ENCODE measurements around the gene PPFIBP2.
"Not testable (repeated sequence)": the region's sequence is repeated elsewhere in the genome, so short reads cannot be mapped to it uniquely, and the experiment has no call there.

The PPFIBP2 gene

GRCh38 chr11:7500251-7500650, 13.5 kb upstream of the PPFIBP2 start:
- FAIRE-seq: no peak

GRCh38 chr11:7501251-7501650, 12.5 kb upstream of the PPFIBP2 start:
- FAIRE-seq: no peak

- FAIRE-seq: no peak
These were observed 11.9 kb upstream of the PPFIBP2 start for GRCh38 chr11:7501894-7502293.

- FAIRE-seq: no peak
These were observed 7.6 kb upstream of the PPFIBP2 start for GRCh38 chr11:7506243-7506642.

GRCh38 chr11:7508087-7508486, 5.7 kb upstream of the PPFIBP2 start:
- no peak for FAIRE-seq

- no peak for FAIRE-seq
These were observed 3.8 kb upstream of the PPFIBP2 start for GRCh38 chr11:7509966-7510365.

DNA sequence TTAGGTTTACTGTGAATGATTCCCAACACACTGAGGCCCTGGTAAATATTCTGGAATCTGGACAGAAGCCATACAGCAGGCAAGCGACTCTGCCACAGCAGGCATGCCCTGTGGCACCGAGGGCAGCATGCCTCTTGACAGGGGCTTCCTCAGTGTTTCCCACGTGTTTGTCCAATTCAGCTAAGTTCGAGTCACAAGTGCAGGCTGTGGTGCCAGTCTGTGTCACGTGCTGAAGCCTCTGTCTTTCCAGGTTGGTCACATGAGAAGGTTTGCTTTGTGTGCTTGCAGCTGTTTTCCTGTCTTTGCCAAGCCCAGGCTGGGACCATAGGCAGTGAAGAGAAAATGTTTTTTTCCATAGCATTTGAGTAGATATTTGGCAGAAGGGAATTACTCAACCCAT, 2.4 kb upstream of the PPFIBP2 start:
- no peak for FAIRE-seq

- FAIRE-seq: no peak
These were observed 1.1 kb upstream of the PPFIBP2 start for GRCh38 chr11:7512525-7513233.

DNA sequence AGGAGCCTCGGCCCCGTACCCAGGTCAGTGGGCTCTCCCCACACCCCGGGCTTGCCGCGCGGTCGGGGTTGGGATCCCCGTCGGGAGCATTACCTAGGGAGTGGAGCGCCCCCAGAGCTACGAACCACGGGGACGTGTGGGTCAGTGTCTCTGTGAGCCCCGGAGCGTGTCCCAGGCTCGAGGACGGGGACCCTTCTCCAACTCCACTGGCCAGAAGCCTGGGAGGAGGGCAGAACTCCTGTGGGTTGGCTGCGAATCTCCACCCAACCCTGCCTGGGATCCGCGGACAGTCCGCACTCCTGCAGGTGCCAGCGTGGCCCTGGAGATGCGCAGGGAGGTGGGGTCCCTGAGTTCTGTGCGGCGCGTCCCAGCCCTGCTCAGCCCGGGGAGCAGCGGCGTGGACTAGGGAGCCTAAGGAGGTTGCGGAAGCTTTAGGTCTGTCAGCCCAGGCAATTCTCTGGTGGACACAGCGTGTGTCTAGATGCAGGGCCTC, 346 bp downstream of the PPFIBP2 start:
- FAIRE-seq: no peak

GRCh38 chr11:7515447-7515886, 1.7 kb downstream of the PPFIBP2 start:
- FAIRE-seq: no peak

GRCh38 chr11:7516475-7516874, 2.7 kb downstream of the PPFIBP2 start:
- no peak for FAIRE-seq

GRCh38 chr11:7517743-7518142, 3.9 kb downstream of the PPFIBP2 start:
- not testable (repeated sequence) for FAIRE-seq

GRCh38 chr11:7518811-7519562, 5.2 kb downstream of the PPFIBP2 start:
- no peak for FAIRE-seq

GRCh38 chr11:7520011-7520942, 6.5 kb downstream of the PPFIBP2 start:
- no peak for FAIRE-seq

DNA sequence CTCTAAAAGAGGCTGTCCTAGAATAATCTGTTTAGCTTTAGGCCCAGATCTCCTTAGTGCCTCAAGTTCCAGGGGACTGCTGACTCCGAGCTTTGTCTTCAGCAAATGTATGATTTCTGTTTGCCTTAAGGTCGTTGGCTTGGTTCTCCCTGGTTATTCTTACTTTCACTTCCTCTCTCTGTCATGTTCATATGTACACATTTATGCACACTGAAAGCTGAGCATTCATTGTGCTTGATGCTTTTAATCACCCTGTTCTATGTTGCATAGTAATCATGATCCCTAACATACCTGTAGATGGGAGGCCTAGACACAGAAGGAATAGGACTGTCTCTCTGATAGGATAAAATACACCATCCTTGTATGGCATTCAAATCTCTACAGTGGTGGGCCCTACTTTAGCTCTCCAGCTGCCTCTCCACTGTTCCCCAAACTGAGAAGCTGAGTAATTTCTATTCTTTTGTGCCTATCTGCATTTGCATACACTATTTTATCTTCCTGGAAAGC, 7.2 kb downstream of the PPFIBP2 start:
- FAIRE-seq: no peak

GRCh38 chr11:7522121-7522520, 8.3 kb downstream of the PPFIBP2 start:
- no peak for FAIRE-seq

DNA sequence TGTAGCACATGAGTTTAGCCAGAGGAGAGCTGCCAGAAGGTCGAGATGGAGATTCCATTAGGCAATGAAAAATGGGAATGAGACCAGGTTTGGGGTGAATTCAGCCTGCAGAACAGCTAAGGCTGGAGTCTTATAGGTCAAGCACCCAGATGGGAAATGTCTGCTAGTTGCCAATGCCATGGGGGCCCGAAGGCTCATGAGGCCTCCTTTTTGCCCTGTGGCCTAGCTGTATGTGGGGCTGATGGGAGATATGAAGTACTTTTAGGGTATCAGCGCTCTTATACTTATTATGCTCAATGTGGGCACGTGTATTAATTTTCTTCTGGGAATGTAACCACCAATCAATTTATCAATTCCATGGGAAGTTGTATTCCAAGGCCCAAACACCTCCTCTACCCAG, 8.7 kb downstream of the PPFIBP2 start:
- FAIRE-seq: no peak

GRCh38 chr11:7523416-7524210, 9.8 kb downstream of the PPFIBP2 start:
- no peak for FAIRE-seq

GRCh38 chr11:7524462-7525235, 10.8 kb downstream of the PPFIBP2 start:
- no peak for FAIRE-seq

DNA sequence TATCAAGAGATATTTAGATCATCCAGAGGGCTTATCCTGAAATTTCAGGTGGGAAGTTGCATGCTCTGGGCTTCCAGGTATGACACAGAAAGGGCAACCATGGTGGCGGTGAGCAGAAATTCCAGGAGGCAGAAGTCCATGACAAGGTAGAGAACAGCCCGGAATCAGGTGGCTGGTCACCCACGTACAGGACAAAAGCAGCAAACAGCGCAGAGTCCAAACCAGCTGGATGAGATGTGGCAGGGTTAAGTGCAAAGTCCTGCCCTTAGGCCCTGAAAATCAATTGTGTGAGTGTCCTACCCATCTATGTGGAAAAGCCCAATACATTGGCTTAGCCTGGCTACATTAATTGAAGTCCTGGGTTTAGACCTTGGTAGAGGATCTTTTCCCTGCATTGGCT, 11.6 kb downstream of the PPFIBP2 start:
- FAIRE-seq: no peak

GRCh38 chr11:7527029-7527428, 13.2 kb downstream of the PPFIBP2 start:
- no peak for FAIRE-seq
